Activated T-helper 1 cell treated with Interleukin-2 at 50 U/mL for 16 hours (primary cell): ENCODE results near the gene IZUMO4.

ENCODE experiments used
- DNase-seq: peaks from one replicate; pipeline ENCODE4 v3.0.0-alpha.2; 2020; ENCODE audit warnings: low read depth

The IZUMO4 gene

GRCh38 chr19:2148482-2149135 lies 51.9 kb downstream of the IZUMO4 start:
- DNase-seq, result no peak
